Endothelial cell of umbilical vein (primary cell): ENCODE measurements around the gene CYREN.
"Not testable (repeated sequence)": the region's sequence is repeated elsewhere in the genome, so short reads cannot be mapped to it uniquely, and the experiment has no call there.

Experiments used
- EZH2 ChIP-seq: IDR thresholded peaks from 2 replicates; pipeline ENCODE4 v1.6.1; 2012; ENCODE audit warnings: borderline replicate concordance, low read depth, mild to moderate bottlenecking, moderate library complexity, low read length, inconsistent platforms; ENCODE audit not compliant: severe bottlenecking
- FOS ChIP-seq: IDR thresholded peaks from 2 replicates; pipeline ENCODE4 v1.6.1; 2011; ENCODE audit warnings: mild to moderate bottlenecking, low read length, moderate library complexity, borderline replicate concordance; ENCODE audit not compliant: insufficient read depth
- JUN ChIP-seq: IDR thresholded peaks from 2 replicates; pipeline ENCODE4 v1.6.1; 2011; ENCODE audit warnings: borderline replicate concordance, low read depth; ENCODE audit not compliant: insufficient read length, insufficient read depth
- MYC ChIP-seq: IDR thresholded peaks from one replicate; pipeline ENCODE4 v1.6.1; 2011; ENCODE audit warnings: mild to moderate bottlenecking, low read depth, low read length
- POLR2A ChIP-seq: IDR thresholded peaks from 2 replicates; pipeline ENCODE4 v1.6.1; 2012; ENCODE audit warnings: low read depth, mild to moderate bottlenecking, control low read depth, low read length
- TF ChIP-seq, protein P1 (sequence below): IDR thresholded peaks from 2 replicates; pipeline ENCODE4 v1.6.1; 2011; ENCODE audit not compliant: insufficient read depth, insufficient read length
- TF ChIP-seq, protein P2 (sequence below), 2 donors: IDR thresholded peaks; 1 replicate in 1 of 2; 2 replicates in 1 of 2; pipeline ENCODE4 v1.5.1; 2011; ENCODE audit warnings: low read length in 2 of 2, mild to moderate bottlenecking in 2 of 2, moderate library complexity in 2 of 2, control low read depth in 1 of 2, inconsistent platforms in 1 of 2, low read depth in 1 of 2; ENCODE audit not compliant: insufficient read depth in 1 of 2; ENCODE audit errors: extremely low read depth in 1 of 2

DNA sequence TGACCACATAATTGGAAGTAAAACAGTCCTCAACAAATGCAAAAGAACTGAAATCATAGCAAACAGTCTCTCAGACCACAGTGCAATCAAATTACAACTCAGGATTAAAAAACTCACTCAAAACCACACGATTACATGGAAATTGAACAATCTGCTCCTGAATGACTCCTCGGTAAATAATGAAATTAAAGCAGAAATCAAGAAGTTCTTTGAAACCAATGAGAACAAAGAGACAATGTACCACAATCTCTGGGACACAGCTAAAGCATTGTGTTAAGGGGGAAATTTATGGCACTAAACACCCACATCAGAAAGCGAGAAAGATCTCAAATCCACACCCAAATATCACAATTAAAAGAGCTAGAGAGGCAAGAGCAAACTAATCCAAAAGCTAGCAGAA, 45.9 kb downstream of the CYREN start:
- TF ChIP-seq, protein P1, sequence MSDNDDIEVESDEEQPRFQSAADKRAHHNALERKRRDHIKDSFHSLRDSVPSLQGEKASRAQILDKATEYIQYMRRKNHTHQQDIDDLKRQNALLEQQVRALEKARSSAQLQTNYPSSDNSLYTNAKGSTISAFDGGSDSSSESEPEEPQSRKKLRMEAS, result not testable (repeated sequence)
- TF ChIP-seq, protein P2, sequence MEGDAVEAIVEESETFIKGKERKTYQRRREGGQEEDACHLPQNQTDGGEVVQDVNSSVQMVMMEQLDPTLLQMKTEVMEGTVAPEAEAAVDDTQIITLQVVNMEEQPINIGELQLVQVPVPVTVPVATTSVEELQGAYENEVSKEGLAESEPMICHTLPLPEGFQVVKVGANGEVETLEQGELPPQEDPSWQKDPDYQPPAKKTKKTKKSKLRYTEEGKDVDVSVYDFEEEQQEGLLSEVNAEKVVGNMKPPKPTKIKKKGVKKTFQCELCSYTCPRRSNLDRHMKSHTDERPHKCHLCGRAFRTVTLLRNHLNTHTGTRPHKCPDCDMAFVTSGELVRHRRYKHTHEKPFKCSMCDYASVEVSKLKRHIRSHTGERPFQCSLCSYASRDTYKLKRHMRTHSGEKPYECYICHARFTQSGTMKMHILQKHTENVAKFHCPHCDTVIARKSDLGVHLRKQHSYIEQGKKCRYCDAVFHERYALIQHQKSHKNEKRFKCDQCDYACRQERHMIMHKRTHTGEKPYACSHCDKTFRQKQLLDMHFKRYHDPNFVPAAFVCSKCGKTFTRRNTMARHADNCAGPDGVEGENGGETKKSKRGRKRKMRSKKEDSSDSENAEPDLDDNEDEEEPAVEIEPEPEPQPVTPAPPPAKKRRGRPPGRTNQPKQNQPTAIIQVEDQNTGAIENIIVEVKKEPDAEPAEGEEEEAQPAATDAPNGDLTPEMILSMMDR (IDR thresholded peaks at IDR 0.05; ENCODE audit: extremely low read depth in 1 of 2, insufficient read depth in 1 of 2, low read depth in 1 of 2, low read length in 2 of 2), result not testable (repeated sequence)
- not testable (repeated sequence) for TF ChIP-seq POLR2A, MYC, EZH2, JUN, FOS
